ENCODE measurements around the gene AFF3.

GRCh38 chr2:99631700-99632099 is 510.7 kb downstream of the AFF3 start:
- TF ChIP-seq, protein P1, sequence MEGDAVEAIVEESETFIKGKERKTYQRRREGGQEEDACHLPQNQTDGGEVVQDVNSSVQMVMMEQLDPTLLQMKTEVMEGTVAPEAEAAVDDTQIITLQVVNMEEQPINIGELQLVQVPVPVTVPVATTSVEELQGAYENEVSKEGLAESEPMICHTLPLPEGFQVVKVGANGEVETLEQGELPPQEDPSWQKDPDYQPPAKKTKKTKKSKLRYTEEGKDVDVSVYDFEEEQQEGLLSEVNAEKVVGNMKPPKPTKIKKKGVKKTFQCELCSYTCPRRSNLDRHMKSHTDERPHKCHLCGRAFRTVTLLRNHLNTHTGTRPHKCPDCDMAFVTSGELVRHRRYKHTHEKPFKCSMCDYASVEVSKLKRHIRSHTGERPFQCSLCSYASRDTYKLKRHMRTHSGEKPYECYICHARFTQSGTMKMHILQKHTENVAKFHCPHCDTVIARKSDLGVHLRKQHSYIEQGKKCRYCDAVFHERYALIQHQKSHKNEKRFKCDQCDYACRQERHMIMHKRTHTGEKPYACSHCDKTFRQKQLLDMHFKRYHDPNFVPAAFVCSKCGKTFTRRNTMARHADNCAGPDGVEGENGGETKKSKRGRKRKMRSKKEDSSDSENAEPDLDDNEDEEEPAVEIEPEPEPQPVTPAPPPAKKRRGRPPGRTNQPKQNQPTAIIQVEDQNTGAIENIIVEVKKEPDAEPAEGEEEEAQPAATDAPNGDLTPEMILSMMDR (conservative IDR thresholded peaks at IDR 0.05 in 1 of 2, IDR thresholded peaks at IDR 0.05 in 1 of 2; ENCODE audit: low read depth in 1 of 2, low read length in 2 of 2), result no peak
- TF ChIP-seq EZH2 (IDR thresholded peaks at IDR 0.05; ENCODE audit: low read length, missing control alignments), result no peak

All from fibroblast of lung (primary cell).